Bronchial epithelial cell (primary cell): ENCODE results near the gene DOK7. TPM values are rescaled to one million over a fixed set of nuclear protein-coding genes. Genes with fewer than 3 reads are reported as not detected.

Experiments
- DNase-seq: peaks from one replicate; pipeline ENCODE4 v3.0.0-alpha.2; 2010; ENCODE audit warnings: low read depth
- FAIRE-seq: peaks from 2 replicates; lab custom pipeline; 2011; peaks lifted over from hg19 to GRCh38; lab: Jason Lieb, UNC
- H3K27me3 ChIP-seq: 2 replicates; pipeline ENCODE4 v1.5.1; 2011; ENCODE audit warnings: low read length; ENCODE audit not compliant: control insufficient read depth, insufficient read depth
- H3K36me3 ChIP-seq: 2 replicates; pipeline ENCODE4 v1.5.1; 2011; ENCODE audit warnings: low read length; ENCODE audit not compliant: control insufficient read depth, insufficient read depth
- H3K4me3 ChIP-seq: 2 replicates; pipeline ENCODE4 v1.5.1; 2011; ENCODE audit warnings: mild to moderate bottlenecking, low read depth, low read length, control low read depth
- CTCF ChIP-seq: IDR thresholded peaks from 2 replicates; pipeline ENCODE4 v1.5.1; 2011; ENCODE audit warnings: mild to moderate bottlenecking, moderate library complexity, low read length, control low read depth, inconsistent platforms; ENCODE audit not compliant: insufficient read depth, severe bottlenecking
- total RNA-seq: library from RNA; depleted of rRNA; stranded (reverse); fragments of >200 nt; gene quantifications from 2 replicates; pipeline ENCODE4 v1.2.1, GENCODE V29; 2014

Gene DOK7
- total RNA-seq, 1 donor from 2014 or later: 4.2 TPM

DNA sequence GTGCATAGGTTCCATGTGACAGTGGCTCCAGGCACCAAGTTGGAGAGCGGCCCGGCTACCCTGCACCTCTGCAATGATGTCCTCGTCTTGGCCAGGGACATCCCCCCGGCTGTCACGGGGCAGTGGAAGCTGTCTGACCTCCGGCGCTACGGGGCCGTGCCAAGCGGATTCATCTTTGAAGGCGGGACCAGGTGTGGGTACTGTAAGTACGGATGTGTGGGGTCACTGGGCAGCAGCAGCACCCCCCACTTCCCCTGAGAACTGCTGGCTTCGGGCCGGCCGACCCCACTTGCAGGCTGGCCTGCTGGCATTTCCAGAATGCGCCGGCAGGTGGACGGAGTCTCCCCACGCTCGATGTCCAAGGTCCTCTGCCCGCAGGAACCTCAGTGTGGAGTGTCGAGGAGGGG is 13.2 kb downstream of the DOK7 start:
- DNase-seq (no peak), FAIRE-seq (no peak)
- Histone ChIP-seq H3K4me3 (no peak overlapping the region), H3K27me3 (peaks cover 33% of the 10 kb centered on the region), H3K36me3 (no peaks in the 10 kb centered on the region)
- TF ChIP-seq CTCF: no peak

GRCh38 chr4:3476936-3477749 is 14.0 kb downstream of the DOK7 start:
- DNase-seq (no peak), FAIRE-seq (no peak)
- no peak for TF ChIP-seq CTCF
- Histone ChIP-seq H3K4me3 (no peak overlapping the region), H3K36me3 (no peaks in the 10 kb centered on the region), H3K27me3 (peaks cover 29% of the 10 kb centered on the region)

GRCh38 chr4:3477750-3478430 is 14.8 kb downstream of the DOK7 start:
- FAIRE-seq (no peak), DNase-seq (no peak)
- Histone ChIP-seq H3K36me3 (no peaks in the 10 kb centered on the region), H3K27me3 (peaks cover 28% of the 10 kb centered on the region), H3K4me3 (no peak overlapping the region)
- no peak for TF ChIP-seq CTCF

DNA sequence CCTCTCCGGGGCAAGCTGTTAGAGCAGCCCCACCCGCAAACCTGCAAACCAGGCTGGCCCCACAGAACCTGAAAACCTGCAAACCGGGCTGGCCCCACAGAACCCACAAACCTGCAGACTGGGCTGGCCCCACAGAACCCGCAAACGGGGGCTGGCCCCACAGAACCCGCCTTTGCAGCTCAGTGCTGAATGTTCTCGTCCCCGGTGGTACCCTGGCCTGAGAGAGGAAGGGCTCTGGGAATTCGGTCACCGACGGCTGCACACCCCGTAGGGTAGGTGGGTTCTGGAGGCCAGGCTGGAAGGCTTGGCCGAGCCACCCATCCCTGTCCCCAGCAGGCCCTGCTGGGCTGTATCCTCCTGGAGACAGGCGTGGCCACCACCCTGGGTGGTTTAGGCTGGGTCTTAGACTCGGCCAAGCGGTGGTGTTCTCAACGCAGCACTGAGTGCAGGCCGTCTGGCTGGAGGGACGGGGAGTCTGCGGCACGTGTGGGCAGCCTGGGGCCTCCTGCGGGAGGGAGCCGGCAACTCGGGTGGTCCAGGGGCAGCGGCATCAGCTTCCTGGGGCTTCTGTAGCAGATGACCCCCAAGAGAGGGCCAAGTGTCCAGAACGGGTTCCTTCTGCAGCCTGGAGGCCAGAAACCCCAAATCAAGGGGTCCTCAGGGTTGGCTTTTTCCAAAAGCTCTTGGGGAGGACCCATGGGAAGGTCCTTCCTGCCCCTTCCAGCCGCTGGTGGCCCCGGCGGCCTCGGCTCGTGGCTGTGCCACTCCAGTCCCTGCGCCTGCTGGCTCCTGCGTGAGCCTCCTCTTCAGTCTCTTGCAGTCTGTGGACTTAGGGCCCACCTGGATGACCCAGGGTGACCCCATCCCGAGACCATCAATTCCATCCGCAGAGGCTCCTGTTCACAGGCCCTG is 15.6 kb downstream of the DOK7 start:
- no peaks in the 10 kb centered on the region for H3K36me3 ChIP-seq
- no peak for DNase-seq
- H3K4me3 ChIP-seq: no peak overlapping the region
- H3K27me3 ChIP-seq: peaks cover 23% of the 10 kb centered on the region
- TF ChIP-seq CTCF: no peak
- FAIRE-seq: no peak

GRCh38 chr4:3479358-3480101 is 16.4 kb downstream of the DOK7 start:
- DNase-seq: no peak
- Histone ChIP-seq H3K36me3 (no peaks in the 10 kb centered on the region), H3K27me3 (peaks cover 22% of the 10 kb centered on the region), H3K4me3 (no peak overlapping the region)
- no peak for FAIRE-seq
- no peak for TF ChIP-seq CTCF
